ENCODE measurements around the gene ASTN2. TPM values are rescaled to one million over a fixed set of nuclear protein-coding genes. Genes with fewer than 3 reads are reported as not detected.

Gene ASTN2
- total RNA-seq, 2 donors from 2014 or later = 113 to 153 TPM

DNA sequence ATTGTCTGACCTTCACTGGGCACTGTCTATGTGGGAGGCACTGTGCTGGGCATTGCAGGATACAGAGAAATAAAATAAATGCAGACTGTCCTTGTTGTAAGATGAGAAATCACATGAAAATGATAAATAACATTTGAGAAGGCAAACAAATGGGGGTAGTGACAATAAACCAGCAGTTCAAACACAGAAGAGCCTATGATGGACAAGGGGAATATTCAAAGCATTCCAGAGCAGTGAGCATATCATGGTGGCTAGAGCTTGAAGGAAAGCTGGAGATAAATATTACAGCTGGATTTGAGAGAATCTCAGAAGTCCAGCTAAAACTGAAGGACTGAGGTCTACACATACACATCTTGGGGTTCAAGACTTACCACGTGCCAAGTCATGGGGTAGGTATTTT is 209.9 kb downstream of the ASTN2 start:
- Histone ChIP-seq H3K27ac (no peak overlapping the region), H3K27me3 (replicated peaks; ENCODE audit: insufficient read depth) (no peaks in the 10 kb centered on the region), H3K4me3 (no peak overlapping the region), H3K4me1 (replicated peaks) (no peaks in the 10 kb centered on the region), H3K36me3 (no peaks in the 10 kb centered on the region), H3K9me3 (no peaks in the 10 kb centered on the region)
- no peak for DNase-seq (ENCODE audit: low spot score)
- TF ChIP-seq, protein P1, sequence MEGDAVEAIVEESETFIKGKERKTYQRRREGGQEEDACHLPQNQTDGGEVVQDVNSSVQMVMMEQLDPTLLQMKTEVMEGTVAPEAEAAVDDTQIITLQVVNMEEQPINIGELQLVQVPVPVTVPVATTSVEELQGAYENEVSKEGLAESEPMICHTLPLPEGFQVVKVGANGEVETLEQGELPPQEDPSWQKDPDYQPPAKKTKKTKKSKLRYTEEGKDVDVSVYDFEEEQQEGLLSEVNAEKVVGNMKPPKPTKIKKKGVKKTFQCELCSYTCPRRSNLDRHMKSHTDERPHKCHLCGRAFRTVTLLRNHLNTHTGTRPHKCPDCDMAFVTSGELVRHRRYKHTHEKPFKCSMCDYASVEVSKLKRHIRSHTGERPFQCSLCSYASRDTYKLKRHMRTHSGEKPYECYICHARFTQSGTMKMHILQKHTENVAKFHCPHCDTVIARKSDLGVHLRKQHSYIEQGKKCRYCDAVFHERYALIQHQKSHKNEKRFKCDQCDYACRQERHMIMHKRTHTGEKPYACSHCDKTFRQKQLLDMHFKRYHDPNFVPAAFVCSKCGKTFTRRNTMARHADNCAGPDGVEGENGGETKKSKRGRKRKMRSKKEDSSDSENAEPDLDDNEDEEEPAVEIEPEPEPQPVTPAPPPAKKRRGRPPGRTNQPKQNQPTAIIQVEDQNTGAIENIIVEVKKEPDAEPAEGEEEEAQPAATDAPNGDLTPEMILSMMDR (IDR thresholded peaks at IDR 0.05) = no peak
- TF ChIP-seq POLR2A (IDR thresholded peaks at IDR 0.05) (no peak), POLR2AphosphoS5 (IDR thresholded peaks at IDR 0.05) (no peak)
- intact Hi-C loops (cut with DNase I) = no loop called here
- WGBS = 74% methylated on average over 1 of the region's 1 CpG

GRCh38 chr9:117191504-117192261 is 223.2 kb downstream of the ASTN2 start:
- TF ChIP-seq POLR2A (IDR thresholded peaks at IDR 0.05) = no peak
- Histone ChIP-seq H3K4me1 (replicated peaks) (no peaks in the 10 kb centered on the region), H3K27ac (no peak overlapping the region), H3K36me3 (no peaks in the 10 kb centered on the region), H3K9me3 (no peaks in the 10 kb centered on the region), H3K27me3 (replicated peaks; ENCODE audit: insufficient read depth) (no peaks in the 10 kb centered on the region), H3K4me3 (no peak overlapping the region)
- DNase-seq (ENCODE audit: low spot score) = no peak
- intact Hi-C loops (cut with DNase I) = no loop called here
- WGBS = 53% methylated on average over 5 of the region's 5 CpGs

- Histone ChIP-seq H3K27ac (no peak overlapping the region), H3K27me3 (replicated peaks; ENCODE audit: insufficient read depth) (no peaks in the 10 kb centered on the region), H3K9me3 (no peaks in the 10 kb centered on the region), H3K4me3 (no peak overlapping the region), H3K36me3 (no peaks in the 10 kb centered on the region), H3K4me1 (replicated peaks) (no peaks in the 10 kb centered on the region)
- 74% methylated on average over 3 of the region's 3 CpGs for WGBS
- no peak for DNase-seq (ENCODE audit: low spot score)
- TF ChIP-seq POLR2AphosphoS5 (IDR thresholded peaks at IDR 0.05) = no peak
- TF ChIP-seq, protein P1 (IDR thresholded peaks at IDR 0.05) = no peak
- TF ChIP-seq POLR2A (IDR thresholded peaks at IDR 0.05) = no peak
- intact Hi-C loops (cut with DNase I) = no loop called here
Measured at GRCh38 chr9:117189121-117189520, 225.7 kb downstream of the ASTN2 start.

DNA sequence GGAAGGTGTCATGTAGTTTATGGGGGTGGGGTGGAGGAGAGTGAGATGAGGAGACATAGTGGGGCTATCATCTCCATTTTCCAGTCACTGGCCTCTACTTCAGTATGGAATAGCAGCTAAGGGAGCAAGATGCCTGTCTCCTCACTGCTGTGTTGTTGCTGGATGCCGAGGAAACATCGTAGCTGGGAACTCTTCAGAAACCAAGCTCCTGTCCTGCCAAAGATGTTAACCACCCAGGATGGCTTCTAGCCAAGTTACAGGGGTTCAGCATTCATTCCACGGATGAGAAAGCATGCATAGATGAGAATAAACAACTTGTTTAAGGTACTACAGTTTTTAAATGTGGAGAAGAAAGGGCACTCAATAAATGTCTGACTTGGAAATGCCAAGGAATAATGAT is 226.5 kb downstream of the ASTN2 start:
- H3K4me1 ChIP-seq (replicated peaks) = no peaks in the 10 kb centered on the region
- WGBS = 72% methylated on average over 3 of the region's 3 CpGs
- no peak overlapping the region for H3K27ac ChIP-seq
- TF ChIP-seq, protein P1 (IDR thresholded peaks at IDR 0.05) = no peak
- no peak for TF ChIP-seq POLR2AphosphoS5 (IDR thresholded peaks at IDR 0.05)
- no peak for TF ChIP-seq POLR2A (IDR thresholded peaks at IDR 0.05)
- DNase-seq (ENCODE audit: low spot score) = no peak
- no peaks in the 10 kb centered on the region for H3K27me3 ChIP-seq (replicated peaks; ENCODE audit: insufficient read depth)
- no peak overlapping the region for H3K4me3 ChIP-seq
- intact Hi-C loops (cut with DNase I) = no loop called here
- H3K36me3 ChIP-seq = no peaks in the 10 kb centered on the region
- H3K9me3 ChIP-seq = no peaks in the 10 kb centered on the region

DNA sequence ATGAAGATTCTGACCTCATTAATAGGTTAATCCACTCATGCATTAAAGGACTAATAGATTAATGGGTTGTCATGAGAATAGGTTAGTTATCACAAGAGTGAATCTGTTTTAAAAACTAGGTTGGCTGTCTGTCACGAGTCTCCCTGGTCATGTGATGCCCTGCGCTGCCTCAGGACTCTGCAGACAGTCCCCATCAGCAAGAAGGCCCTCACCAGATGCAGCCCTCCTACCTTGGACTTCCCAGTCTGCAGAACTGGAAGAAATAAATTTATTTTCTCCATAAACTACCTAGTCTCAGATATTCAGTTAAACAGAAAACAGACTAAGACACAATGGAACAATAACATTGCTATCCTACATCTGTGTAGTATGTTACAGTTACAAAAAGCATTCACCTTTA is 227.4 kb downstream of the ASTN2 start:
- Histone ChIP-seq H3K4me1 (replicated peaks) (no peaks in the 10 kb centered on the region), H3K4me3 (no peak overlapping the region), H3K27me3 (replicated peaks; ENCODE audit: insufficient read depth) (no peaks in the 10 kb centered on the region), H3K9me3 (no peaks in the 10 kb centered on the region), H3K27ac (no peak overlapping the region), H3K36me3 (no peaks in the 10 kb centered on the region)
- DNase-seq (ENCODE audit: low spot score) = no peak
- 96% methylated on average over 2 of the region's 2 CpGs for WGBS
- TF ChIP-seq POLR2AphosphoS5 (IDR thresholded peaks at IDR 0.05) (no peak), POLR2A (IDR thresholded peaks at IDR 0.05) (no peak)
- TF ChIP-seq, protein P1 (IDR thresholded peaks at IDR 0.05) = no peak
- intact Hi-C loops (cut with DNase I) = no loop called here

Data from prostate gland (tissue), 2 donors.